GM10266 (cell line): ENCODE measurements around the gene KIAA2012.

Experiments used
- DNase-seq: peaks from one replicate; pipeline ENCODE4 v3.0.0; 2012; ENCODE audit errors: extremely low spot score
- TF ChIP-seq, protein P1 (sequence below): IDR thresholded peaks from 2 replicates; pipeline ENCODE4 v1.5.1; 2012; ENCODE audit warnings: mild to moderate bottlenecking, low read depth; ENCODE audit not compliant: control insufficient read depth, insufficient read depth; ENCODE audit errors: missing control alignments

KIAA2012 gene

DNA sequence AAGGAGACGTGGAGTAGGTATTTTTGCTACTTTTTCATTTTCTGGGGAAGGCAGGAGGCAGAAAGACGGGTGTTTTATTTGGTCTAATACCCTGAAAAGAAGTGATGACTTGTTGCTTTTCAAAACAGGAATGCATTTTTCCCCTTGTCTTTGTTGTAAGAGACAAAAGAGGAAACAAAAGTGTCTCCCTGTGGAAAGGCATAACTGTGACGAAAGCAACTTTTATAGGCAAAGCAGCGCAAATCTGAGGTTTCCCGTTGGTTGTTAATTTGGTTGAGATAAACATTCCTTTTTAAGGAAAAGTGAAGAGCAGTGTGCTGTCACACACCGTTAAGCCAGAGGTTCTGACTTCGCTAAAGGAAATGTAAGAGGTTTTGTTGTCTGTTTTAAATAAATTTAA lies 36.0 kb upstream of the KIAA2012 start:
- TF ChIP-seq, protein P1, sequence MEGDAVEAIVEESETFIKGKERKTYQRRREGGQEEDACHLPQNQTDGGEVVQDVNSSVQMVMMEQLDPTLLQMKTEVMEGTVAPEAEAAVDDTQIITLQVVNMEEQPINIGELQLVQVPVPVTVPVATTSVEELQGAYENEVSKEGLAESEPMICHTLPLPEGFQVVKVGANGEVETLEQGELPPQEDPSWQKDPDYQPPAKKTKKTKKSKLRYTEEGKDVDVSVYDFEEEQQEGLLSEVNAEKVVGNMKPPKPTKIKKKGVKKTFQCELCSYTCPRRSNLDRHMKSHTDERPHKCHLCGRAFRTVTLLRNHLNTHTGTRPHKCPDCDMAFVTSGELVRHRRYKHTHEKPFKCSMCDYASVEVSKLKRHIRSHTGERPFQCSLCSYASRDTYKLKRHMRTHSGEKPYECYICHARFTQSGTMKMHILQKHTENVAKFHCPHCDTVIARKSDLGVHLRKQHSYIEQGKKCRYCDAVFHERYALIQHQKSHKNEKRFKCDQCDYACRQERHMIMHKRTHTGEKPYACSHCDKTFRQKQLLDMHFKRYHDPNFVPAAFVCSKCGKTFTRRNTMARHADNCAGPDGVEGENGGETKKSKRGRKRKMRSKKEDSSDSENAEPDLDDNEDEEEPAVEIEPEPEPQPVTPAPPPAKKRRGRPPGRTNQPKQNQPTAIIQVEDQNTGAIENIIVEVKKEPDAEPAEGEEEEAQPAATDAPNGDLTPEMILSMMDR, result no peak
- DNase-seq, result no peak

DNA sequence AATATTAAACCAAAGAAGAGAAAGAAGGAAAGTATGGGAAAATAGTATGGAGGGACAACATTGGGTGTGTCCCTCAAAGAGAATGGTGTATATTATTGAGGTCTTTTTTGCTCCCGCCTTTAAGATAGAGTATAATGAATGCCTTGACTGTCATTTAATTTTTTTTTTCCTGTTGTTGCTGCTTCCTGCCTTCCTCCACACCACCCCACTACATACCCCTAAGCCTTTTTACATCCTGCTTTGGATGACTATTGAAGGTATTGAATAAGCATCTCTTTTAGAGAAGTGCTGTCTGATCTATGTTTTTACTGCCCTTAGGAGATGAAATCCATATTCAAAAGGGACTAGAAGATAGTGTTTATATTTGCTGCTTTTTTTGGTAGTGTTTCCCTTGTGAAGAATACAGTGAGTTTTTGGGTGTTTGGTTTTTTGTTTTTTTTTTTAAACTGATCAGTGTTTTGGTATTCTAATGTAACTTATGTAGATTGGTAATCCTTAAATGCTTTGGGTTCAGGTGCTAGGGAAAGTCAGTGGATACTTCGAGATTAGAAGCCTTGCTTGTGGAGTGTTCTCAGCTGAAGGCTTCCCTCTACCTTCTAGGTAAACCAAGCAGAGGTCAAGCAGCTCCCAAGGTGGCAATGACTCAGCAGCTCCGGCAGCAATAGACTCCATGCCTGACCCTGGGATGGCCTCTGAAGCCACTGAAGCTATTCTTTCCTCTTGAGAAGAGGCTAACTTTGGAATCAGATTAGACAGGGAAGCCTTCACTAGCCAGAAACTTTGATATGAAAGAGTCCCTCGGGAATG lies 34.4 kb upstream of the KIAA2012 start:
- TF ChIP-seq, protein P1, result no peak
- no peak for DNase-seq

DNA sequence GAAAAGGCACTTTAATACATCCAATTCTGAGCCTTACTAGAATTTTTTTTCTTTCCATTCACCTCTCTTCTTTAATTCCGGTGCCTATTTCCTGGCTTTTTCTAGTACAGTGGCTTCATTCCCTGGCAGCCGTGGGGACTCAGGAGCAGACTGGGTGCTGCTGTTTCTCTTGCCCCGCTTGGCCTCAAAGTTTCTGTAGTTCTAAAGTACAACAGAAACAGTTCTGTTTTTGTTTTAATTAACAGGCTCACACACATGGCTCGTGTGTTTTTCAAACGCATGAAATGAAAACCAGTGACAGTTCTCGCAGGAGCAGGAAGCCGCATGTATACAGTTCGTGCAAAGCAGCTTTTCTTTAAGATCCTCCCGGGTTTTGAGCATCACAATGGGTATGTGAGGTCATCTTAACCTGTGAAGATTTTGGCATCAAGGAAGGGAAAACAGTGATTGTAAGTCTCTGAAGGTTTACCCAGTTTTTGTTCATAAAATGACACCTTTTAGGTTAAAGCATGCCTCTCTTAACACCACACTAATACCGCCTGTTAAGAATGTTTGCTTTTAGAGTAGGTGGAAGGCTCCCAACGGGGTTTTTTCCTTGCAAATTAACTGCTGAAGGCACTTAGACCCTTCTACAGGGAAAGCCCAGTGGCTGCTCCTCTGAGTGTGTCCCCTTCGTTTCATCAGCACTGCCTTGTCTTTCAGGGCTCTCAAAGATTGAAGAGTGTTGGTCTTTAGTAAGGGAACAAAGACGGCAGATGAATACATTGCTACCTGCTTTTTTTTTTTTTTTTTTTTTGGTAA lies 33.6 kb upstream of the KIAA2012 start:
- DNase-seq, result no peak
- TF ChIP-seq, protein P1, result no peak

DNA sequence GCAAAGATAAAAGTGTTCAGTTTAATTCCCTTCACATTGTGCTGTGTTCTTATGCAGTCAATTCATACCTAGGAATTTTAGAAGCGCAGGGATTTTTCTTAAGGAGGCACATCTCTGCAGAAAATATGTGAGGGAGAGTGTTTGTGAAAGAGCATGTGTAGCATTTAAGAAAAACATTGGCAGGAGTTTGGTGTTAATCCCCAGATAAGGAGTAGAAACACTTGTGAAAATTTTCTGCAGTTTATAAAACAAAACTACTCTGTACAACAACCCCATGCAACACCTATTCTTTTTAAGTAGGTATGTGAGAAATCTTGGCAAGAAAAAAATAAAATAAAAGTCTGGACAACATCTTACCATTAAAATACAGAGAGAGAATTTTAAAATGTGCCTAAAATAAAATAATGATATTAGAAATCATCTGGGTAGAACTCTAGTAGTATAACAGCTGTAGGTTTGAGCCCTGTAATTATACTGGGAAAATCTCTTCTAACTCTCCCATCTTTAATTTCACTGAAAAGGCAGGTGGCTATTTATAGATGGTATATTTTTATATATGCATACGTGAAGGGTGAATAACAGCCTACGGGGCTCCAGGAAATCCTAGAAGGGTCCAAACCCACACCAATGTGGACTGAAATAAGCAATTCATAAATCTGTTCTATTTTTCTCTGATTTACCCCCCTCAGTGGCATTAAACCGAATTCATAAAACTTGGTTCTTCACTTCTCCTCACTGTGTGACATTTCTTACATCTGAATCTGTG lies 32.8 kb upstream of the KIAA2012 start:
- no peak for DNase-seq
- TF ChIP-seq, protein P1, result no peak

DNA sequence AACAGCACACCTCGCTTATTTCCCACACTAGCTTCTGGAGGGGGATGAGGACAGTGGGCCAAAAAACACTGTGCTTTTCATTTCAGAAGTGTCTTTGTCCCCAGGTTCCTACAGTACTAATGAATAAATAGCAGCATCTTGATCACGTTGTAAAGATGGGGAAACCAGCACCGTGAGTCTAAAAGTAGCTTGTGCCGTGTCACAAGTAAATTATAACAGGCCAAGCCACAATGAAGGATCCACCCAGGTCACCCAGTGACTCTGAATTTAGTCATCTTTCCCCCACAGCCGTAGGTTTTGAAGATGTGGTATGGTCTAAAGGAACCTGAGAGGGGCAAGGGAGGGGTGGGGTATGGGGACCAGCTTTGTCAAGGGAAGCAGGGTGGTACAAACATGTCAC lies 30.6 kb upstream of the KIAA2012 start:
- no peak for DNase-seq
- TF ChIP-seq, protein P1, result no peak

DNA sequence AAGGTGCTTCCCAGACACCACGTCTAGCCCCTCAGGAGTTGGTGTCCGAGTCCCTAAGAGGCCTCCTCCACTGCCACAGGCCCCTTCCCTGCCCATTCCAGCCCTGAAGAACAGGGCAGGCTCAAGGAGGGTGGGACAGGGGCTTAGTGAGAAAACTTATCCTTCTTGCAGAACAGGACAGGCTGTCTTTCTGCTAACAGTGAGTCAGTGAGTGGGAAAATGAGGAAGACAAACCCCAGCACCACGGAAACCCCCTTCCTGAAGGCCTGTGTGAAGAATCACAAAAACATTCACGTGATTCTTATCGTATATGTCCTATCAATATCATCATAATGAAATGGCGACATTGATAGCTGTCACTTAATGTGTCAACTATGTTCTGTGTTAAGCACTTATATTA lies 29.6 kb upstream of the KIAA2012 start:
- TF ChIP-seq, protein P1, result no peak

More for the DNA sequence above, 29.6 kb upstream of the KIAA2012 start:
- DNase-seq, result no peak
